SK-N-SH (cell line): Measurements from ENCODE around the gene GARS1.

Experiments
- RAD21 ChIP-seq: IDR thresholded peaks from 2 replicates; pipeline ENCODE4 v1.6.1; 2012; ENCODE audit warnings: mild to moderate bottlenecking, low read length
- TF ChIP-seq, protein P1 (sequence below): fragments of 200-600 bp; sonication (generic); IDR thresholded peaks from 2 replicates; pipeline ENCODE4 v1.6.1; 2017; ENCODE audit warnings: antibody characterized with exemption, mild to moderate bottlenecking, moderate library complexity

DNA sequence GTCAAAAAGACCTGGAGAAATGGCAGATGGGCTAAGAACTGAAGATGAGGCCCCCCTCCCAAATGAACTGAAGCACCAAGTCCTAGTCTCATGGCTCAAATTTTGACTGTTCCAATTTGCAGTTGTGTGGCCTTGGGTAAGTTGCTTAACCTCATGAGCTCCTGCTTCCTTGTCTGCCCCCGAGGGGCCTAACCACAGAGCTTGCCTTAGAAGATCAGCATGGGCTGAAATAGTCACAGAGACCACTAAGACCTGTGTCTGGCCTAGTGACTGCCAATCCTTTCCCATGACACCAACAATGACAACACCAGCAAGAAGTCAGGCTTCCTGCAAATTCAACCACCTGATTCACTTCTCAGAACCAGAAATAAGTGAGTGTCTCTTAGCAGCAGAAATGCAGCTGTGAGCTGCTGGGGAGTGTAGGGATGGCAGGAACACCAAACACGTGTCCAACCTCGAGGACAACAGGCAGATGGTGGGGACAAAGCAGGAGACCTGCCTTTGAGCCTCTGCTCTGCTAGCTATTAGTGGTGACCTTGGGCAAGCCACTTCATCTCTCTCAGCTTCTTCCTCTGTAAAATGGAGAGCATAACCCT lies 63.9 kb downstream of the GARS1 start:
- no peak for TF ChIP-seq RAD21
- TF ChIP-seq, protein P1, sequence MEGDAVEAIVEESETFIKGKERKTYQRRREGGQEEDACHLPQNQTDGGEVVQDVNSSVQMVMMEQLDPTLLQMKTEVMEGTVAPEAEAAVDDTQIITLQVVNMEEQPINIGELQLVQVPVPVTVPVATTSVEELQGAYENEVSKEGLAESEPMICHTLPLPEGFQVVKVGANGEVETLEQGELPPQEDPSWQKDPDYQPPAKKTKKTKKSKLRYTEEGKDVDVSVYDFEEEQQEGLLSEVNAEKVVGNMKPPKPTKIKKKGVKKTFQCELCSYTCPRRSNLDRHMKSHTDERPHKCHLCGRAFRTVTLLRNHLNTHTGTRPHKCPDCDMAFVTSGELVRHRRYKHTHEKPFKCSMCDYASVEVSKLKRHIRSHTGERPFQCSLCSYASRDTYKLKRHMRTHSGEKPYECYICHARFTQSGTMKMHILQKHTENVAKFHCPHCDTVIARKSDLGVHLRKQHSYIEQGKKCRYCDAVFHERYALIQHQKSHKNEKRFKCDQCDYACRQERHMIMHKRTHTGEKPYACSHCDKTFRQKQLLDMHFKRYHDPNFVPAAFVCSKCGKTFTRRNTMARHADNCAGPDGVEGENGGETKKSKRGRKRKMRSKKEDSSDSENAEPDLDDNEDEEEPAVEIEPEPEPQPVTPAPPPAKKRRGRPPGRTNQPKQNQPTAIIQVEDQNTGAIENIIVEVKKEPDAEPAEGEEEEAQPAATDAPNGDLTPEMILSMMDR = no peak
